HTR-8/SVneo (cell line): ENCODE data around the gene JSRP1.

Experiments
- DNase-seq: peaks from one replicate; pipeline ENCODE4 v3.0.0; 2011; ENCODE audit warnings: low spot score, mixed read lengths; ENCODE audit not compliant: insufficient read length
- FAIRE-seq: peaks from 2 replicates; lab custom pipeline; 2011; peaks lifted over from hg19 to GRCh38; lab: Jason Lieb, UNC

JSRP1 gene

GRCh38 chr19:2255982-2256685 lies at the start of gene JSRP1:
TSS of gene JSRP1 (minus strand) at chr19:2256417. CDS start at chr19:2255314, 1,103 bp downstream.
- DNase-seq (no peak), FAIRE-seq (no peak)

- no peak for DNase-seq
- no peak for FAIRE-seq
These were observed 49.4 kb upstream of the JSRP1 start for GRCh38 chr19:2305452-2306280.

GRCh38 chr19:2303211-2303798 lies 47.1 kb upstream of the JSRP1 start:
- DNase-seq (no peak), FAIRE-seq (no peak)

- DNase-seq: no peak
- FAIRE-seq: no peak
These were observed 46.3 kb upstream of the JSRP1 start for GRCh38 chr19:2302319-2303210.

GRCh38 chr19:2300533-2300932 lies 44.3 kb upstream of the JSRP1 start:
- FAIRE-seq (no peak), DNase-seq (no peak)

- DNase-seq (no peak), FAIRE-seq (no peak)
These were observed 39.9 kb upstream of the JSRP1 start for GRCh38 chr19:2296141-2296540.

- DNase-seq (no peak), FAIRE-seq (no peak)
These were observed 38.6 kb upstream of the JSRP1 start for GRCh38 chr19:2294687-2295335.

- DNase-seq (no peak), FAIRE-seq (no peak)
These were observed 35.1 kb upstream of the JSRP1 start for GRCh38 chr19:2291185-2291751.

GRCh38 chr19:2290441-2291184 lies 34.4 kb upstream of the JSRP1 start:
- FAIRE-seq (no peak), DNase-seq (no peak)

GRCh38 chr19:2289714-2290435 lies 33.7 kb upstream of the JSRP1 start:
- no peak for DNase-seq
- FAIRE-seq: no peak

GRCh38 chr19:2288818-2289713 lies 32.8 kb upstream of the JSRP1 start:
- FAIRE-seq: no peak
- no peak for DNase-seq

- FAIRE-seq: no peak
- DNase-seq: no peak
These were observed 32.2 kb upstream of the JSRP1 start for GRCh38 chr19:2288338-2288817.

GRCh38 chr19:2287585-2288337 lies 31.5 kb upstream of the JSRP1 start:
- FAIRE-seq (no peak), DNase-seq (no peak)

- DNase-seq (no peak), FAIRE-seq (no peak)
These were observed 30.4 kb upstream of the JSRP1 start for GRCh38 chr19:2286402-2287140.

GRCh38 chr19:2283835-2284507 lies 27.8 kb upstream of the JSRP1 start:
- FAIRE-seq (no peak), DNase-seq (no peak)
